GM12878 (cell line): ENCODE measurements around the gene ST7. TPM values are rescaled to one million over a fixed set of nuclear protein-coding genes. Genes with fewer than 3 reads are reported as not detected.

Experiments used
- ATAC-seq: fragments of 200-7000 bp; cut with Tn5 transposase; 3 replicates; pipeline ENCODE4 v1.9.1; 2020; ENCODE audit warnings: mild to moderate bottlenecking, moderate library complexity
- BruUV-seq: library from RNA; stranded (reverse); fragments of 400-500 nt; replicated peaks from 2 replicates; lab custom pipeline; 2021; lab: Mats Ljungman, UMichigan
- CTCF ChIA-PET: fragments of 300-600 bp; sonication (Branson Sonifier 250); formaldehyde crosslinking; extraction: SDS; loops from one replicate; lab custom pipeline; 2021; ENCODE audit warnings: inconsistent platforms; lab: Yijun Ruan, JAX
- POLR2A ChIA-PET: fragments of 350-600 bp; formaldehyde crosslinking; extraction: SDS; loops from one replicate; lab custom pipeline; 2021; ENCODE audit warnings: inconsistent platforms; lab: Charles Lee
- RAD21 ChIA-PET: fragments of 300-600 bp; sonication (Branson Sonifier 250); formaldehyde crosslinking; loops from one replicate; lab custom pipeline; 2023; ENCODE audit warnings: antibody characterized with exemption; ENCODE audit not compliant: unreplicated experiment; lab: Charles Lee
- SMC1A ChIA-PET: fragments of 300-600 bp; sonication (Branson Sonifier 250); formaldehyde crosslinking; loops from one replicate; lab custom pipeline; 2023; ENCODE audit not compliant: unreplicated experiment, uncharacterized antibody; lab: Charles Lee
- DNase-seq: peaks from one replicate; pipeline ENCODE4 v3.0.0-alpha.2; 2011; ENCODE audit warnings: low read depth, low spot score
- FAIRE-seq: peaks from 3 replicates; lab custom pipeline; 2011; peaks lifted over from hg19 to GRCh38; lab: Jason Lieb, UNC
- H2AFZ ChIP-seq: 2 replicates; pipeline ENCODE4 v1.6.0; 2011; ENCODE audit warnings: low read depth, low read length, control low read depth; ENCODE audit not compliant: control insufficient read depth
- H3K27ac ChIP-seq: 2 replicates; pipeline ENCODE4 v1.5.1; 2011; ENCODE audit warnings: control low read depth; ENCODE audit not compliant: control insufficient read depth, insufficient read depth
- H3K27me3 ChIP-seq, 2 experiments: replicated peaks in 1 of 2; 2 replicates each; pipeline versions ENCODE4 v1.6.0 to v1.6.1; 2011; ENCODE audit warnings: low read length in 1 of 2; ENCODE audit not compliant: control insufficient read depth in 2 of 2, insufficient read depth in 2 of 2
- H3K36me3 ChIP-seq, 2 experiments: 2 replicates each; pipeline ENCODE4 v1.5.1; 2011; ENCODE audit warnings: low read length in 1 of 2; ENCODE audit not compliant: control insufficient read depth in 2 of 2, insufficient read depth in 2 of 2
- H3K4me1 ChIP-seq: 2 replicates; pipeline ENCODE4 v1.6.1; 2011; ENCODE audit warnings: mild to moderate bottlenecking, low read length, moderate library complexity, mixed read lengths; ENCODE audit not compliant: control insufficient read depth, insufficient read depth
- H3K4me2 ChIP-seq: 2 replicates; pipeline ENCODE4 v1.6.0; 2011; ENCODE audit warnings: control low read depth; ENCODE audit not compliant: control insufficient read depth, insufficient read depth
- H3K4me3 ChIP-seq: fragments of 200-600 bp; sonication (generic); 2 replicates; pipeline ENCODE4 v1.5.1; 2016
- H3K79me2 ChIP-seq: 2 replicates; pipeline ENCODE4 v1.6.0; 2011; ENCODE audit warnings: low read length; ENCODE audit not compliant: control insufficient read depth, insufficient read depth
- H3K9ac ChIP-seq: 2 replicates; pipeline ENCODE4 v1.8.0; 2011; ENCODE audit warnings: low read length, control low read depth, mixed read lengths; ENCODE audit not compliant: control insufficient read depth, insufficient read depth
- H3K9me3 ChIP-seq: replicated peaks from 3 replicates; pipeline ENCODE4 v1.5.1; 2011; ENCODE audit warnings: mild to moderate bottlenecking, low read length; ENCODE audit not compliant: control insufficient read depth, insufficient read depth
- H4K20me1 ChIP-seq: 2 replicates; pipeline ENCODE4 v1.6.0; 2011; ENCODE audit not compliant: control insufficient read depth, insufficient read depth
- IKZF1 ChIP-seq: fragments of 450-650 bp; conservative IDR thresholded peaks from 2 replicates; pipeline ENCODE4 v1.6.1; 2017; ENCODE audit warnings: antibody characterized with exemption, mild to moderate bottlenecking
- LARP7 ChIP-seq: fragments of 450-650 bp; IDR thresholded peaks from 2 replicates; pipeline ENCODE4 v1.6.1; 2017; ENCODE audit warnings: mild to moderate bottlenecking
- POLR2AphosphoS5 ChIP-seq: IDR thresholded peaks from 2 replicates; pipeline ENCODE4 v1.6.1; 2011; ENCODE audit warnings: mild to moderate bottlenecking, low read length, inconsistent platforms
- RAD51 ChIP-seq: fragments of 450-650 bp; IDR thresholded peaks from 2 replicates; pipeline ENCODE4 v1.6.1; 2016; ENCODE audit warnings: moderate library complexity, mild to moderate bottlenecking, inconsistent platforms
- RUNX3 ChIP-seq: IDR thresholded peaks from 2 replicates; pipeline ENCODE4 v1.6.1; 2012; ENCODE audit warnings: low read length, inconsistent platforms
- WGBS: methylation state at CpG from one replicate; pipeline ENCODE4 v1.1.6; 2016; ENCODE audit warnings: low lambda C conversion rate; ENCODE audit not compliant: insufficient replicate concordance, insufficient coverage; ENCODE audit errors: missing lambda C conversion rate; 5-methylcytosine and 5-hydroxymethylcytosine counted together
- in situ Hi-C: fragments of 300-500 bp; cut with MboI; formaldehyde crosslinking; loops from 9 replicates; pipeline ENCODE4 v1.14.3; 2018; ENCODE audit warnings: mixed read lengths
- intact Hi-C: fragments of 100-400 bp; cut with micrococcal nuclease; formaldehyde crosslinking; loops from one replicate; pipeline ENCODE4 v1.14.2; 2022; ENCODE audit not compliant: unreplicated experiment
- polyA plus RNA-seq, 11 experiments: library from polyadenylated mRNA; depleted of rRNA in 4 of 11; unstranded in 6 of 11; stranded (reverse) in 5 of 11; fragments of >200 nt; fragmentation: Nextera tagmentation in 4 of 11; fragmentation: Illumina TruSeq in 1 of 11; extraction: Ambion mirVana in 4 of 11; extraction: Trizol in 1 of 11; gene quantifications; 1 replicate in 1 of 11; 2 replicates in 10 of 11; pipeline versions ENCODE4 v1.2.1 to v1.2.3, GENCODE V29; 2011 to 2016; ENCODE audit warnings: inconsistent platforms in 2 of 11, missing spikeins in 2 of 11, low read depth in 1 of 11
- total RNA-seq, 4 experiments: library from RNA; depleted of rRNA in 3 of 4; stranded (reverse); fragments of >200 nt in 3 of 4; fragmentation: Illumina TruSeq in 1 of 4; extraction: Trizol in 1 of 4; gene quantifications; 2 replicates each; pipeline versions ENCODE4 v1.2.1 to v1.2.3, GENCODE V29; 2013 to 2021

ST7 gene
- total and polyA plus RNA-seq, 10 of the 15 experiments (the other 5 are each of a cell fraction or from before 2014, with no cell fraction given): 27.7 to 76.4 (median 53.6) TPM

GRCh38 chr7:117047496-117047895 lies 94.2 kb downstream of the ST7 start:
- no TSS peak for BruUV-seq
- Histone ChIP-seq H4K20me1 (no peaks in the 10 kb centered on the region; the same call in 1 of the 2 replicates), H3K79me2 (peaks cover 74% of the 10 kb centered on the region), H3K36me3 (no peaks in the 10 kb centered on the region; a peak in 1 of 4 replicates), H3K9ac (no peak overlapping the region), H3K4me3 (no peak overlapping the region), H3K4me1 (peaks cover 6% of the 10 kb centered on the region), H3K9me3 (no peaks in the 10 kb centered on the region), H3K27ac (no peak overlapping the region; the same call in 1 of the 2 replicates), H3K4me2 (no peak overlapping the region), H3K27me3 (no peaks in the 10 kb centered on the region), H2AFZ (no peak overlapping the region)
- SMC1A ChIA-PET: interaction anchor here (0.6 to 2.9 kb wide), 3 partner anchors 10 to 36 kb away, joined by 3 to 9 read pairs (median 4); no protein-coding TSS in a partner anchor
- no peak for TF ChIP-seq RAD51
- TF ChIP-seq IKZF1: no peak
- TF ChIP-seq POLR2AphosphoS5: no peak
- ATAC-seq (no peak), DNase-seq (no peak), FAIRE-seq (no peak)
- POLR2A ChIA-PET: no interaction called here
- intact Hi-C loops (no loop called here), in situ Hi-C loops (no loop called here)
- RAD21 ChIA-PET: no interaction called here
- WGBS: 94% methylated on average over 3 of the region's 3 CpGs
- CTCF ChIA-PET: interaction anchor here (0.8 to 1.0 kb wide), 2 partner anchors 63 to 81 kb away, joined by 3 to 4 read pairs; no protein-coding TSS in a partner anchor

- no peak overlapping the region for H3K4me3 ChIP-seq
- no peak for FAIRE-seq
These were observed 95.0 kb downstream of the ST7 start for GRCh38 chr7:117048114-117048866.

More at GRCh38 chr7:117048114-117048866, 95.0 kb downstream of the ST7 start:
- no peak overlapping the region for H3K9ac ChIP-seq
- ATAC-seq: no peak
- POLR2A ChIA-PET: no interaction called here
- in situ Hi-C loops: no loop called here
- no peaks in the 10 kb centered on the region for H3K9me3 ChIP-seq
- no TSS peak for BruUV-seq
- H3K4me1 ChIP-seq: peaks cover 6% of the 10 kb centered on the region
- H3K27ac ChIP-seq: peak overlapping the region; percentile 48; the same call in 1 of the 2 replicates
- peaks cover 69% of the 10 kb centered on the region for H3K79me2 ChIP-seq
- no peak overlapping the region; the same call in 1 of the 2 replicates for H2AFZ ChIP-seq
- no peaks in the 10 kb centered on the region for H3K27me3 ChIP-seq
- whole genome bisulfite sequencing: 58% methylated on average over 5 of the region's 5 CpGs
- RAD21 ChIA-PET: no interaction called here
- SMC1A ChIA-PET: interaction anchor here (0.7 to 2.9 kb wide), 4 partner anchors 10 to 76 kb away, joined by 3 to 9 read pairs (median 4); no protein-coding TSS in a partner anchor
- CTCF ChIA-PET: interaction anchor here (1.0 to 1.6 kb wide), 3 partner anchors 10 to 80 kb away, joined by 3 to 5 read pairs (median 3); no protein-coding TSS in a partner anchor
- H3K36me3 ChIP-seq: no peaks in the 10 kb centered on the region; a peak in 1 of 4 replicates
- DNase-seq: no peak
- peak overlapping the region; percentile 50 for H3K4me2 ChIP-seq
- TF ChIP-seq LARP7: no peak
- peak; percentile 63 for TF ChIP-seq RUNX3
- no peaks in the 10 kb centered on the region; the same call in 1 of the 2 replicates for H4K20me1 ChIP-seq
- intact Hi-C loops: no loop called here
